Suprapubic skin (tissue), 4 donors: Measurements from ENCODE around the gene TBX3. TPM values are rescaled to one million over a fixed set of nuclear protein-coding genes. Genes with fewer than 3 reads are reported as not detected.

ENCODE experiments used
- DNase-seq, 2 donors: peaks; one replicate each; pipeline ENCODE4 v3.0.0-alpha.2; 2019; ENCODE audit warnings: low spot score in 2 of 2
- H3K27ac ChIP-seq: fragments of 200-600 bp; sonication (generic); one replicate; pipeline ENCODE4 v1.5.1; 2019
- H3K27me3 ChIP-seq: fragments of 200-600 bp; sonication (generic); one replicate; pipeline ENCODE4 v1.5.1; 2019
- H3K36me3 ChIP-seq: fragments of 200-600 bp; sonication (generic); one replicate; pipeline ENCODE4 v1.5.1; 2019
- H3K4me1 ChIP-seq: fragments of 200-600 bp; sonication (generic); one replicate; pipeline ENCODE4 v1.5.1; 2019
- H3K4me3 ChIP-seq: fragments of 200-600 bp; sonication (generic); one replicate; pipeline ENCODE4 v1.5.1; 2019; ENCODE audit warnings: mild to moderate bottlenecking
- H3K9me3 ChIP-seq: fragments of 200-600 bp; sonication (generic); one replicate; pipeline ENCODE4 v1.5.1; 2019
- EP300 ChIP-seq: sonication (generic); formaldehyde crosslinking; IDR thresholded peaks from one replicate; pipeline ENCODE4 v1.6.1; 2017; ENCODE audit warnings: antibody characterized with exemption
- POLR2A ChIP-seq, 2 donors: fragments of 450-650 bp; IDR thresholded peaks; one replicate each; pipeline ENCODE4 v1.6.1; 2017; ENCODE audit warnings: antibody characterized with exemption in 2 of 2, mild to moderate bottlenecking in 2 of 2, moderate library complexity in 2 of 2
- POLR2AphosphoS5 ChIP-seq, 3 donors: sonication (generic); formaldehyde crosslinking; IDR thresholded peaks; one replicate each; pipeline ENCODE4 v1.6.1; 2017; ENCODE audit warnings: antibody characterized with exemption in 3 of 3
- total RNA-seq, 4 donors: library from RNA; depleted of rRNA; stranded (reverse); fragments of >200 nt; gene quantifications; one replicate each; pipeline ENCODE4 v1.1.0, GENCODE V29; 2016

TBX3 gene
- total RNA-seq, 4 donors from 2014 or later: 23.4 to 35.6 (median 28.7) TPM

DNA sequence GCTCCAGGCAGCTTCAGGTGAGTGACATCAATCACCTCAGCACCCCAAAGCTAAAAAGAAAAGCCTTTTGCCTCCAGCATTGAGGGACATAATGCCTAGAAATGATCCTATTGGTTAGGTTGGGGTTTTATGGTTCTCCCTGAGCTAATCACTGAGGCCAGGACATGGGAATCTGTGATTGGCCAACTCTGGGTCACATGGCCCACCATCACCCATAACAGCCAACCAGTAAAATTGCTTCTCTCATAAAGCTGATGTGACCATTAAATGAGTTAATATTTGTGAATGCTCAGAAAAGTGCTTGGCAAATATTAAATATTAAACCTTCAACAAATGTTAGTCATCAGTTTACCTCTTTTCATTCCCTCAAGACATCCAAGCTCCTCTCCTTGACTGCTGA lies 60.2 kb downstream of the TBX3 start:
- TF ChIP-seq EP300 (no peak), POLR2AphosphoS5 (IDR thresholded peaks at IDR 0.05) (no peak), POLR2A (IDR thresholded peaks at IDR 0.05) (no peak)
- H3K4me1 ChIP-seq: no peaks in the 10 kb centered on the region
- no peaks in the 10 kb centered on the region for H3K9me3 ChIP-seq
- H3K36me3 ChIP-seq: no peaks in the 10 kb centered on the region
- H3K27ac ChIP-seq: no peak overlapping the region
- H3K4me3 ChIP-seq: no peak overlapping the region
- peaks cover 3% of the 10 kb centered on the region for H3K27me3 ChIP-seq
- no peak for DNase-seq
